GM15510 (cell line): ENCODE results near the gene SEC16A.

Experiments
- POLR2A ChIP-seq: IDR thresholded peaks from 3 replicates; pipeline ENCODE4 v1.6.1; 2011; ENCODE audit warnings: borderline replicate concordance; ENCODE audit not compliant: insufficient read length; ENCODE audit errors: extremely low read depth

SEC16A gene

GRCh38 chr9:136438548-136439480 lies 44.0 kb downstream of the SEC16A start:
- peak; percentile 35 for TF ChIP-seq POLR2A

GRCh38 chr9:136437839-136438547 lies 44.8 kb downstream of the SEC16A start:
- TF ChIP-seq POLR2A = no peak

GRCh38 chr9:136437430-136437829 lies 45.4 kb downstream of the SEC16A start:
- TF ChIP-seq POLR2A = no peak

GRCh38 chr9:136436055-136436634 lies 46.7 kb downstream of the SEC16A start:
- TF ChIP-seq POLR2A = no peak

GRCh38 chr9:136434580-136435169 lies 48.2 kb downstream of the SEC16A start:
- no peak for TF ChIP-seq POLR2A

- TF ChIP-seq POLR2A = no peak
These were observed 48.8 kb downstream of the SEC16A start for GRCh38 chr9:136433849-136434579.

- no peak for TF ChIP-seq POLR2A
These were observed 49.7 kb downstream of the SEC16A start for GRCh38 chr9:136433043-136433715.

- TF ChIP-seq POLR2A = no peak
These were observed 50.2 kb downstream of the SEC16A start for GRCh38 chr9:136432591-136432990.

GRCh38 chr9:136431782-136432350 lies 51.0 kb downstream of the SEC16A start:
- no peak for TF ChIP-seq POLR2A

GRCh38 chr9:136430588-136431234 lies 52.1 kb downstream of the SEC16A start:
- no peak for TF ChIP-seq POLR2A

GRCh38 chr9:136429683-136430491 lies 53.0 kb downstream of the SEC16A start:
- TF ChIP-seq POLR2A = no peak

GRCh38 chr9:136429075-136429628 lies 53.7 kb downstream of the SEC16A start:
- no peak for TF ChIP-seq POLR2A

GRCh38 chr9:136426787-136427186 lies 56.1 kb downstream of the SEC16A start:
- TF ChIP-seq POLR2A = no peak
